NCI-H1048 (cell line): ENCODE measurements around the gene POLDIP2.

Experiments
- DNase-seq: peaks from one replicate; lab custom pipeline; 2025; lab: John Stamatoyannopoulos, UW

POLDIP2 gene

DNA sequence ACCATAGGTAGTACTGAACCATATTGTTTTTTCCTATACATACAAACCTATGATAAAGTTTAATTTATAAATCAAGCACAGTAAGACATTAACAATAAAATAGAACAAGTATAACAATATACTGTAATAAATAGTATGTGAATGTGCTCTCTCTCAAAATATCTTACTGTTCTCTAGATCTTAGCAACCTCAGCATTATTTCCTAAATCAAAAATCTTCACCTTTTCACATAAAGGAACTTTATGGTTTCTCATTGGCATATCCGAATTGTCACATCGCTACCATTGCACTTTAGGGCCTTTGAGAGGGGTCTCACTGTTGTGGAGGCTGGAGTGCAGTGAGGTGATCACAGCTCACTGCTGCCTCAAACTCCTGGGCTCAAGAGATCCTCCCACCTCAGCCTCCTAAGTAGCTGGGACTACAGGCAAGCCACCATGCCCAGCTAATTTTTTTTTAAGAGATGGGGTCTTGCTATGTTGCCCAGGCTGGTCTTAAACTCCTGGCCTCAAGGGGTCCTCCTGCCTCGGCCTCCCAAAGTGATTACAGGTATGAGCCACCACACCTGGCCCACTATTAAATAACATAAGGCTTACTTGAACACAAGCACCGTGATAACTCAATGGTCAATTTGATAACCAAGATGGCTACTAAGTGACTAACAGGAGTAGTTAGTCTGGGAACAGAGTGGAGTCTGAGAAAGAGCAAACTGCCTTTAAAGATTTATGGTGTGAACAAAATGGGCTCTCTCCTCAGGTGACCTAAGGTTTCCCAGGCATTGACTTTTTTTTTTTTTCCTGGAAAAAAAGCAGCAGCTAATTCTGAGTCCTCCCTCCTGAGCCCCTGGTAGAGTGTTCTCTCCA, 41.3 kb downstream of the POLDIP2 start:
- DNase-seq: no peak

DNA sequence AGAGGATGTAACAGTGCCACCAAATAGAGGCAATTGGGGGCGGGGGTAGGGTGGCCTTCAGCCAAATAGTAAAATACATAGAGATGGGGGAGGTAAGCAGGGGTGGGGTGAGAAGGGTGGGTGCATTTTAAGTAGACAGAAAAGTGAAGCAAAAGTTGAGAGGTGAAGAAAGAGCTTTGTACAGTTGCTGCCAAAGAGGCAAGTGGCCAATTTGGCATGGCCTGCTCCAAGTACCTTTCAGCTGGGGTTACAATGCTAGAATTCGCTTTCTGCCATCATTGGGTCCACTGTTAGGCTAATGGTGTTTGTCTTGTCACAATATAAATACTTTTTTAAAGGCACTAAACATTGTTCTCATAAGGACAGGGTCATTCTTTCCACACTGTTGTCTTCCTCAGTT, 43.5 kb downstream of the POLDIP2 start:
- DNase-seq: no peak

DNA sequence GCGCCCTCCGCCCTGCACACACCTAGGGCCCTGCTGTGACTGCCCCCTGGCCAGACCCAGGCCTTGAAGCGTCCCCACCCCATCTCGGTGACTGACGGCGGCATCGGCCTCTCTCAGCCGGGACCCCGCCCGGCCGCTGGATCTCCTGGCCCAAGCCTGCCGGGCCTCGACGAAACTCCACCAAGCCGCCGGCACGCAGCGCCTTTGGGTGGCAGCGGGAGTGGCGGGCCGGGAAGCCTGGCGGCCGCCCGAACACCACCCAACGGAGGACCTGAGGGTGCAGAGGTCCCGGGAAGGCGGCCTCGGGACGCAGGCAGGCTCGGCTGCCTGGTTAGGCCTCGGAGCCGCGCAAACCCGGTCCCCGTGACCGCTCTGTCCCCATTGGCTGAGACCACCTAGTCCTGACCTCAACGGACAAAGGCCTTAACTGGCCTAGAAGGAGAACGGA, 50.3 kb downstream of the POLDIP2 start:
- no peak for DNase-seq

DNA sequence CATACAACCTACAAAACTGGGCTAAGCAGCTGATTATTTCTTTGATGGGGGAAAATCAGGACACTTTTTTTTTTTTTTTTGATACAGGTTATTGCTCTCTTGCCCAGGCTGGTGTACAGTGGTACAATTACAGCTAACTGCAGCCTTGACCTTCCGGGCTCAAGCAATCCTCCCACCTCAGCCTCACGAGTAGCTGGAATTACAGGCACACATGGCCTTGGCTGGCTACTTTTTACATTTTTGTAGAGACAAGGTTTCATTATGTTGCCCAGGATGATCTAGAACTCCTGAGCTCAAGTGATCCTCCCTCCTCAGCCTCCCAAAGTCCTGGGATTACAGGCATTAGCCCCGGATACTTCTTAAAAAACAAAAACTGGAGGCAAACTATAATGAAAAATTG, 58.9 kb downstream of the POLDIP2 start:
- no peak for DNase-seq
